DOHH2 (cell line): ENCODE data around the gene DRD1.

Experiments used
- EZH2phosphoT487 ChIP-seq: fragments of 200-600 bp; sonication (generic); IDR thresholded peaks from 2 replicates; pipeline ENCODE4 v1.6.1; 2017; ENCODE audit warnings: borderline replicate concordance, mild to moderate bottlenecking, antibody characterized with exemption, low read length, moderate library complexity, mixed read lengths
- TF ChIP-seq, protein P1 (sequence below): fragments of 200-600 bp; sonication (generic); IDR thresholded peaks from one replicate; pipeline ENCODE4 v1.5.1; 2014; ENCODE audit warnings: antibody characterized with exemption, mild to moderate bottlenecking, low read depth, low read length; ENCODE audit not compliant: poor library complexity, severe bottlenecking

- TF ChIP-seq, protein P1, sequence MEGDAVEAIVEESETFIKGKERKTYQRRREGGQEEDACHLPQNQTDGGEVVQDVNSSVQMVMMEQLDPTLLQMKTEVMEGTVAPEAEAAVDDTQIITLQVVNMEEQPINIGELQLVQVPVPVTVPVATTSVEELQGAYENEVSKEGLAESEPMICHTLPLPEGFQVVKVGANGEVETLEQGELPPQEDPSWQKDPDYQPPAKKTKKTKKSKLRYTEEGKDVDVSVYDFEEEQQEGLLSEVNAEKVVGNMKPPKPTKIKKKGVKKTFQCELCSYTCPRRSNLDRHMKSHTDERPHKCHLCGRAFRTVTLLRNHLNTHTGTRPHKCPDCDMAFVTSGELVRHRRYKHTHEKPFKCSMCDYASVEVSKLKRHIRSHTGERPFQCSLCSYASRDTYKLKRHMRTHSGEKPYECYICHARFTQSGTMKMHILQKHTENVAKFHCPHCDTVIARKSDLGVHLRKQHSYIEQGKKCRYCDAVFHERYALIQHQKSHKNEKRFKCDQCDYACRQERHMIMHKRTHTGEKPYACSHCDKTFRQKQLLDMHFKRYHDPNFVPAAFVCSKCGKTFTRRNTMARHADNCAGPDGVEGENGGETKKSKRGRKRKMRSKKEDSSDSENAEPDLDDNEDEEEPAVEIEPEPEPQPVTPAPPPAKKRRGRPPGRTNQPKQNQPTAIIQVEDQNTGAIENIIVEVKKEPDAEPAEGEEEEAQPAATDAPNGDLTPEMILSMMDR = no peak
- no peak for TF ChIP-seq EZH2phosphoT487
Measured at GRCh38 chr5:175466700-175467318, 22.8 kb upstream of the DRD1 start.
